DMS79 (cell line): ENCODE results near the gene WNK3.
A peak's percentile ranks its signal among the peaks of the same experiment; 100 is the strongest.

Experiments used
- DNase-seq: peaks from one replicate; lab custom pipeline; 2025; lab: John Stamatoyannopoulos, UW

Gene WNK3

DNA sequence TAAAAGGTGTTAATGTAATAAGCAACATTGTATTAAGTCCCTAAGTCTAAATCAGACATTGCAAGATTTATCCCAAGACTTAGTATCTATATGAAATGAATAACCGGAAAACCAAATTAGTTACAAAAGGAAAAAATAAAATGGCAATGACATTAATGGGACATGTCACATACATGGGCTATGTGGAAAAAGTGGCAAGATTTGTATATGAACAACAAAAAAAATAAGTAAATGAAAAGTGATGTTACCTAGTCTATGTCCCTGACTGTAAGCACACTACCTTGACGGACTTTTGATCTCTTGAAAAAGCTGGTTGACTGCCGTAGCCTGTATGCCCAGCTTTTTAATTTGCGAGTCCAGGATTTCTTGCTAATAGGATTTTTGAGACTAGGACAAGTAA, 119.3 kb downstream of the WNK3 start:
- no peak for DNase-seq

DNA sequence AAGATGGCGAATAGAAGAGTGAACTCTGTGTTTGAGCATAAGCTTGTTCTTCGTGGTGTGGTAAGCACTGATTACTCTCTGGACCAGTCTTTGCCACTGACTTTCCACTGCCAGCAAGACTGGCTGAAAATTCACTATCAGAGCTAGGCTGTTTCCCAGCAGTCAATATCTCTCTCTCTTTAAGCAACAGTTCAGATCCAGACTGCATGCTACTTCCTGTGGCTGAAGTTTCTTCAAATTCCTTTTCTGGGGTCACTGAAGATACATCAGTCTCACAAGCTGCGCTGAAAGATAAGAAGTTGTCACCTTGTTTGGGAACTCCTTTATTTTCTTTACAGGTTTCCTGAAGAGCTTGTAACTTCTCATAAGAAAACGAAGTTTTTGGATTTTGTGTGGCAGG, 120.8 kb downstream of the WNK3 start:
- DNase-seq, result no peak

DNA sequence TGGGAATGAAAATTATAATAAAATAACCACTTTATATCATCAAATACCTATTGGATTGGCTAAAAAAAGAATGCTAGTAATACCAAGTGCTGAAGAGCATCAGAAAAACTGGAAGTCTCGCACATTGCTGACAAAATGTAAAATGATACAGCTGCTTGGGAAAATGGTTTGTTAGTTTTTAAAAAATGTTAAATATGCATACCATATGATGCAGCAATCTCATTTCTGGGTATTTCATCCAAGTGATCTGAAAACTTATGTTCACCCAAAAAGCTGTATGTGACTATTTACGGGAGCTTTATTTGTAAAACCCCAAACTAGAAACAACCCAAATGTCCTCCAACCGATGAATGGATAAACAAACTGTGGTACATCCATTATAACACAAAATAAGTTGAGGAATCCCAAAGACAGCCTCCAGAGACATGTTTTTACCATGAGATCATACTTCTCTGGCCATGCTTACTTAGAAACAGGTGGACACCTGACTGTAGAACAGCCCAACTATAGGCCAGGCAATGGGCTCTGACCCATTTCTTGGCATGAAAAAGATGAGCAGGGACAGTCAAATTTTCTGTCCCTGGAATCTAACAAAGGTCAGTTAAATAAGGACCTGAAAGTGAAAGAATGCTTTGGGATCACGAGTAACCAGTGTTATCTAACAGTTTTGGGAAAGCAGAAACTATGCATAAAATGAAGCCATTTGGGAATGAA, 127.3 kb downstream of the WNK3 start:
- DNase-seq, result no peak

DNA sequence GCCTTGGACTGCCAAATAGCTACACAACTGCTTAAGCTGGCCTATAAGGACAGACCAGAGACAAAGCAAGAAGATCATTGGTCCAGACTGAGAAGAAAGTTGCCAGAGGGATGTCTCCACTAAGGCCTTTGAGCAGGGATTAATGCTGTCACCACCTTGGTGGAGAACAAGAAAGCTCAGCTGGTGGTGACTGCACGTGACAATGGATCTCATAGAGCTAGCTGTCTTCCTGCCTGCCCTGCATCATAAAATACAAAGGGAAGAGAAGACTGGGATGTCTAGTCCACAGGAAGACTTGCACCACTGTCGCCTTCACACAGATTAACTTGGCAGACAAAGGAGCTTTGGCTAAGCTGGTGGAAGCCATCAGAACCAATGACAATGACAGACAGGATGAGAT, 134.3 kb downstream of the WNK3 start:
- no peak for DNase-seq

DNA sequence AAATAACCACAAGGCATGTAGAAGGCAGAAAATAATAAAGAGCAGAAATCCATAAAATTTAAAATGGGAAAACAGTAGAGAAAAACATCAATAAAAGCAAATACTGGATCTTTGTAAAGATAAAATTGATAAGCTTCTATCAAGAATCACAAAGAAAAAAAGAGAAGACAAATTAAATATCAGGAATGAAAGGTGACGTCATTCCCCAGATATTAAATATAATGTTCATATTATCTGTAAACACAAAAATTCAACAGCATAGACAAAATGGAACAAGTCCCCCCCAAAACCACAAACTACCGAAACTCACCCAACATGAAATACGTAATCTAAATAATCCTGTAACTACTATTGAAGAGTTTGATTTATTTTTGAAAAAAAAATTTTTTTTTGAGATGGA, 144.2 kb downstream of the WNK3 start:
- no peak for DNase-seq

DNA sequence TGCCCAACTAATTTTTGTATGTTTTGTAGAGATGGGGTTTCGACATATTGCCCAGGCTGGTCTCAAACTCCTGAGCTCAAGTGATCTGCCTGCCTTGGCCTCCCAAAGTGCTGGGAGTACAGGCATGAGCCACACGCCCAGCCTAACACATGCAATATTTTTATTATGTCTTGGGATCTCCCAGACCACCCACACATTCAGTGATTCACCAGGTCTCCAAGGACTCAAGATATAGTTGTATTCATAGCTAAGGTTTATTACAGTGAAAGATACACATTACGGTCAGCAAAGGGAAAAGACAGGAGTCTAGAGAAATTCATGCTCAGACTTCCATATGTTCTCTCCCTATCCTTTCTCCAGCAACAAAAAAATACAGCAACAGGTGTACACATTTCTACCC, 149.3 kb downstream of the WNK3 start:
- no peak for DNase-seq

DNA sequence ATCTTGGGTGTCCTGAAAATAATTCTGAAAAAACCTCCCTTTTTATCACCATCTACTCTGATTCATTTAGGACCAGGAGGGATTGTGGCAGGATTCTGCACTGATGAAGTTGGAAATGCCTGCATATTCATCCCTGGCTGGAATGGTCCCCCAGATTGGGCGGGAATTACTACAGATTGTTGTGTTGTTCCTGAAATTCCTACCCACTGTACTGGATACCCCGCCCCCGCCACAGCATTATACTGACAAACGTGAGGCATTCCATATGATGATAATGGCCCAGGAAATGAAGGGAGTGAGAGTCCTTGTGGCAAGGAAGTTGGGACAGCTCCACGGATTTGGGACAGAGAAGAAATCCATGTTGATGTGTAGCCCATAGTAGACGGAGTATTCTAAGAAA, 159.6 kb downstream of the WNK3 start:
- no peak for DNase-seq

DNA sequence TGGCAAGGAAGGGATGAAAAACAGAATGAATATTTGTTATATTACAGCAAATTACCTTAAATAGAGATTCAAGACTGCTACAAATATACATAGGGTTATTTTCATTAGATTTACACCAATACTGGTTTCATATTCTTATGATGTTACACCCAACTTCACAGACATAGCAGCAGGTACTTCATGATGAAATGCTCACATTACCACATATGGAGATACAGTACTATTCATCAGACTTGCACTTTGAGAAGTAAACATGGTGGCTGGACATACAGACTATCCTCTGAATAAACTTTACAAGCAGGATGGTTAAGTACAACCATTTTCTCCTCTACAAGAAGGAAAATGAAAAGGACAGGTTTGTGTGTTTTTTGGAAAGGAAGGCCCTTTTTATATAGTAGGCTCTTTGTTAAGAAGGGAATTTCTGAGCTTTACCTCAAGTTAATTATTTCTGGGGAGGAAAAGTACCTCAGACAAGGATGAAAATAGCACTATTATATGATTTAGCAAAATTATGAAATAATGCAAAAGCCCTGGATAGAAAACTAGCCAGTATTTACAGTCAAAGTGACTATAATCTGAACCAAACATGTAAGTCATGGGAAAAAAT, 162.8 kb downstream of the WNK3 start:
- DNase-seq, result no peak

DNA sequence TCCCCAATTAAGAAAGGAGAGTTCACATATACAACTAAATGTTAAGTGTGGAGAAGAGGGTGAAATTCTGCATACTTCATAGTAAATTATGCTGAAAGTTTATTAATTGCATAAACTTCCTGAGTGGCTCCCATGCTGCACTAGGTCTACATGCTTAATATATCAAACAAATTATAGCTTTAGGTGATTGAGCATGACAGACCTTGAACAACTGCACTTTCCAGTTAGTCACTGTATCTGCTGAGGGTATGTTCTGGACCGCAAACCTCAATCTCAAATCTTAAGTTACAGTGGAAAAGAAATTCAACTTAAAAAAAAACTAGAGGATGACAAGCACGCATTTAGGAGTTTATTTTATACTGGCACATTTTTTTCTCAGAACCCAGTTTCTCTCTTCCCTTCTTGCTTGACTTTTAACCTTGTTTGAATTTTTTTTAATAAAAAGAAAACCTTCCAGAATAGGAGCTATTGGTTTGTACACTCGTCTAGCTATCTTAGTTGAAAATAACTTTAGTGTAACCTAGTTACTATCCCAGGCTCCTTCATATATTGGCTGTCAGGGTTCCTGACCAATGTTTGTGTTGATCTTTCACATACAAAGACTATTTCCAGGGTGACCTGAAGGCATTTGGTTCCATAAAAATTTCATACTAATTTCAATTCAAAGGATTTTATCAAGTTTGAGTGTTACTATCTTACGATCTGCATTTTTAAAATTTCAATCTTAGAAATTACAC, 164.6 kb downstream of the WNK3 start:
- no peak for DNase-seq

DNA sequence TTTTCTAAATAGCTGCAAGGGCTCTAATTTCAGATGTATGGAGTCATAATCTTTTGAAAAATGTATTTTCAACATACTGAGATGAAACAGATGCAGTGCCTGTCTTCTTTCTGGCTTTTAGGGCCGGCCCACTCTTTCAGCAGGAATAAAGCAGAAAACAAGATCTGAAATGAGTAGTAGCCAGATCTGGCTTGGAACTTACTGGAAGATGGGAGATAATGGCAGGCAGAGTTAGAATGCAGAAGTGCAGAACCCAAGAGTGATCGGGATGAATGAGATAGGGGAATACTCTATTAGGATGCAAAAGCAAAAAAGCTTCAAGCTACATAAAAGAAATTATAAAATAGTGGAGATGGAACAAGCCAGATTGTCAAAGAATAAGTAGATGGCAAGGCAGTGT, 173.4 kb downstream of the WNK3 start:
- DNase-seq, result no peak

DNA sequence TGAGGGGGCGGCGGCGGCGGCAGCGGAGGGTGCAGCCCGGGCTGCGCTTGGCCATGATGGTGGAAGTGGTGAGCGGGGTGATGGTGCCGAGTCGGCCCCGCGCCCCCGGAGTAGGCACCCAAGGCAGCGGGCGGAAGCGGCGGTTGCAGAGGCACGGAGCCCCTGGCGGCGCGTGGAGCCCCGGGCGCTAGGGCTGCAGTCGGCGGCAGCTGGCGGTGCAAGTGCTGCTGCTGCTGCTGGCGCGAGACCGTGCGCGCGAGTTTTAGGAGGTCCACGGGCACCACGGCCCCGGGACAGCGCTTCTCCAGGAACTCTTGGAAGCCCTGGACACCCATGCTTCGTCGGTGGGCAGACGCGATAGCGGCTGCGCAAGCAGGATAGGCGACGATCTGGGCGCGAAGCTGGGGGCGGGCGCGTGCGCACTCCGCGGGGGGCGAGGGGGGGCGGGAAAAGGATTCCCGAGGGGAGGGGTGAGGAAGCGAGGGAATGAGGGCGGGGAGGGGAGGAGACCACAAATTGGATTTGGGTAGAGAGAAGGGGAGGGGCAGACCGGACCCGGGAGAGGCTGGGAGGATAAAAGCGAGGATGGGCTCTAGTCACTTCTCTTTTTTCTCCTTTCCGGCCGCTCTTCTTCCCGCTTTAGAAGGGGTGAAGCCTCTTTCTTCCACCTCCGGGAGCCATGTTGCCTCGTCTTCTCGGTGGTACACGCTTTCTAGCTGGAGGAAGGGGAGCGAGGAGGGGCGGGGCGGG, 174.8 kb downstream of the WNK3 start, which contains the start of gene FAM120C:
Gene FAM120C, minus strand, starts transcription at position 391 of the 750 bp plus-strand sequence. Its CDS starts 56 bp downstream, at position 335.
- peak; percentile 87 for DNase-seq

DNA sequence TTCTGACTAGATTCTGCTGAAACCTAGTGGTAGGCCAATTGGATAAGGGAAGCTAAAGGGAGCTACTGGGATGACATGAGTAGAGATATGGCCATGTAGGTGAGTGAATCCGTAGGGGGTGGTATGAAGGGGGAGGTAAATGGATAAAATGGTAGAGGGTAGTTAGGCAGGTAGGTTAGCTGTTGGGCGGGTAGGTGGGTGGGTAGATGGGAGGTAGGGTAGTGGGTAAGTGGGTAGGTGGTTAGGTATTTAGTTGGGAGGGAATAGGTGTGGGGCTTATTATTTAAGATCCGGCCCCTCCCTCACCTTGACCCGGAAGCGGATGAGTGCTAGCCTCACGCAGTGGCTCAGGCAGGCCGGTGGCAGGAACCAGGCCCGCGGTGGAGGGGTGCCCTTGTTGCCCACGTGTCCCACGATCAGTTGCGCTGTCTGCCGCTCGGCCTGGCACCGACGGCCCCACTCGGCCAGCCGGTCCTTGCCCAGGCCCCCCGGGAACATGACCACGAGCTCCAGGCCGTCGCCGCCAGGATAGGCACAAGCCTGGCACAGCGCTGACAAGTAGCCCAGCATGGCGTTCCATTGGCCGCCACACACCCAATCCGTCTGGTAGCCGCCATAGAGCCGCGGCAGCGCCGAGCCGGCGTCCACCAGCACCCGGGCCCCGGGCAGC, 175.5 kb downstream of the WNK3 start:
- DNase-seq, result peak; percentile 1

DNA sequence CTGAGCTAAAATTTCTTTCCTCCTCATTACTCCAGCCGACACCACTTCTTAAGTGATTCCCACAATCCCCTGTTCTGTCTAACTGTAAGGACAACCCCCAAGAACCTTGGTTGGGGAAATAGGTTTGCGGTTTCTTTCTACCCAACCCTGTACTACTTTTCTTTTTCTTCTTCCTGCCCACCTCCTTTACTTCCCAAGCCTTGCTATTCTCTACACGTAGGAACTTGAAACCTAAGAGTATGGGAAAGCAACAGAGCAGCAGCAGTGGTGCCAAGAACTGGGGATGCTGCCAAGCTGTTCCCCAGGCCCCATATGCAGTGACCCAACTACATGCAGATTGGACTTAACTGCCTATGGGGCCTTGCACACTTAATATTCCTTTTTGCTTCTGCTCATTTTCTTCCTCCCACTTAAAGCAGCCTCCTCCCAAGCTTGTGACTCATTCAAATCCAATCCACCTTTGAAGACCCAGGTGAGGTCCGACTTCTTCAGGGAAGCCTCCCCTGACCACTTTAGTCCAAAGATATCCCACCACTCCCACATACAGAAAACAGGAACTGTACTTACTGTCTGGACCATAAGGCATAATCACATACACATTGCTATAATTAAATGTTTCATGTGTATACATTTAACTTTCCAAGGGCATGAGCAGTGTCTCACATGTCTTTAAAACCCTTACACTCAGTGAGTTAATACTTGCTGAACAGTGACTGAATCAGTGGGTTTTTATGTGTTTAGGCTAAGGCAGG, 176.5 kb downstream of the WNK3 start:
- no peak for DNase-seq

DNA sequence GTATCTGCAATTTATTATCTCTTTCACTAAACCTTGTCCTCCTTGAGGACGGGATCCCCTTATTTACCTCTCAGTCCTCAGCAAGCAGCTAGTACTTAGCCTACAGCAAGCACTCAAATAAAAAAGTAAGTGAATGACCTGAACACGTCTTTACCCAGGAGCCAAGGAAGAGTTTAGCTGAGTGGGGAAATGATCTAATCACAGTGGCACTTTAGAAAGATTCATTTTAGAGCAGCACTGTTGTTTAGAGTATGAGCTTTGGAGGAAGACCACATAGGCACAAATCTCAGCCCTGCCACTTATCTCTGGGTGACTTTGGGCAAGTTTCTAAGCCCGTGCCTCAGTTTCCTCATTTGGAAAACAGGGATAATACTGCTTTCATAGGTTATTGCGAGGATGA, 177.4 kb downstream of the WNK3 start:
- no peak for DNase-seq

DNA sequence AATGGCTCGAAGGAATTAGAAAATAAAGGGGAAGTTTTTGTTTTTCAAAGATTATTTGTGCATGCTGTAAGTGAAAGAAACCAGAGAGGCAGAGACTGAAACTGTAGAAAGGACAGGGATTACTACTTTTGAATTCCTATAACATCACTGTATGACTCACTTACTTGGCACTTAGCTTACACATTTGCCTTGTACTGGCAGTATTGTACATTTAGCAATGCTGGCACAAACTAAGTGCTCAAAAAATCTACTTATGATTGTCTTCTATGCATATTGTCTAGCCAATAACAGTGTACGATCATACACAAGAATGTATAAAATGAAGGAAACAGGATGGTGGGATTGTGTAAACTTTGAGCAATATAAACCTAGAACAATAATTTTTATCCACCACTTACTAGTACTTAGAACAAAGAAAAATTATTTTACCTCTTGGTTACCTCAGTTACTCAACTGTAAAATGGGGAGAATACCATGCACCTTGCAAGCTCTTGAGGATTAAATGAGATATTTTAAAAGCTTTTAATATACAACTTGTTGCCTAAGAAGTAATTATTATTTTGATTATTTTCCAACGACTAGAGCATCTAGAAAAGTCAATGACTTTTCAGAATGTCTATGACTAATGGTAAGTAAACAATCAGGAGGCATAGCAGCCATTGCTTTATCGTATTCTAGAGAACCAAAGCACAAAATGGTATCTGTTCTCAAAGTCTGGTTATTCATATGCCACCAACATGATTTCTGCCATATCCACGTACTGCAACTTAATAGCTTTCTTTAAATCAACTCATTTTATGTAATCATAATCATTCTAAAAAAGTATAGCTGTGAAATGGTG, 179.5 kb downstream of the WNK3 start:
- no peak for DNase-seq

DNA sequence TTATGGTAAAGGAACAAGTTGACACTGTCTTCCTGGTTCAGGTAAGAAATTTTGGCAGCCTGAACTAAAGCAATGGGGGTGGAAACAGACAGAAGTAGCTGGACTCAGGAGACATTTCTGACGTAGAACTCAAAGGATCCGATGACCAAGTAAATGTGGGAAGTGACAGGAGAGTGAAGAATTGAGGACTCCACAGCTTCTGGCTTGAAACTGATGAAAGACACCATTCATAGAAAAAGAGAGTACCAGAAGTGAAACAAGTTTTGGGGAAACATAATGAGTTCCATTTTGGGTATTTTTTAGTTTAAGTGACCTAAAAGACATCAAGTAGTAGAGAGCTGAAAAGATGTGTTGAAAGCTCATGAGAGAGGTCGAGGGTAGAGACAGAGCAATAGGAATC, 180.5 kb downstream of the WNK3 start:
- DNase-seq, result no peak

DNA sequence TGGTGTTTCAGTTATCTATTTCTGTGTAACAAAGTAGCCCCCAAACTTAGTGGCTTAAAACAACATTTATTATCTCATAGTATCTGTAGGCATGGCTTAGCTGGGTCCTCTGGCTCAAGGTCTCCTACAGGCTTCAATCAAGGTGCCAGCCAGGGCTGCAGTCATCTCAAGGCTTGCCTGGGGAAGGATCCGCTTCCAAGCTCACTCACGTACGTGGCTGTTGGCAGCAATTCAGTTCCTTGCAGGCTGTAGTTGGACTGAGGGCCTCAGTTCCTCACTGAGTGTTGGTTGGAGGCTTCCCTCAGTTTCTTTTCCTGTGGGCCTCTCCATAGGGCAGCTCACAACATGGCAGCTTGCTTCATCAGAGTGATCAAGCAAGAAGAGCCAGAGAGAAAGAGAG, 184.1 kb downstream of the WNK3 start:
- no peak for DNase-seq

DNA sequence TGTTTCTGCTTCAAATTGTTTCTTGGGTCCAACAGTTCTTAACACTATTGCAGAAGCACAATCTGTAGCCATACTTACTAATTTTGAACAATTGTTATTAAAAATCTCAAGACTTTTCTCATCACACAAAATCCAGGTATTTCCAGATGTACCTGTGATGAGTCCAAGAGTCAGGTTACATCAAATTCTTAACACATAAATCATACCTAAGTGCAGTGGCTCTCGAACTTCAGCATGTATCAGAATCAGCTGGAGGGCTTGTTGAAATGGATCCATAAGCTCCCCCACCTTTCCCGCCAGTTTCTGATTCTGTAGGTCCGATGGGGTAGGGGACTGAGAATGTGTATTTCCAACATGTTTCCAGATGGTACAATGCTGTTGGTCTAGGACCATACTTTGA, 185.4 kb downstream of the WNK3 start:
- no peak for DNase-seq

DNA sequence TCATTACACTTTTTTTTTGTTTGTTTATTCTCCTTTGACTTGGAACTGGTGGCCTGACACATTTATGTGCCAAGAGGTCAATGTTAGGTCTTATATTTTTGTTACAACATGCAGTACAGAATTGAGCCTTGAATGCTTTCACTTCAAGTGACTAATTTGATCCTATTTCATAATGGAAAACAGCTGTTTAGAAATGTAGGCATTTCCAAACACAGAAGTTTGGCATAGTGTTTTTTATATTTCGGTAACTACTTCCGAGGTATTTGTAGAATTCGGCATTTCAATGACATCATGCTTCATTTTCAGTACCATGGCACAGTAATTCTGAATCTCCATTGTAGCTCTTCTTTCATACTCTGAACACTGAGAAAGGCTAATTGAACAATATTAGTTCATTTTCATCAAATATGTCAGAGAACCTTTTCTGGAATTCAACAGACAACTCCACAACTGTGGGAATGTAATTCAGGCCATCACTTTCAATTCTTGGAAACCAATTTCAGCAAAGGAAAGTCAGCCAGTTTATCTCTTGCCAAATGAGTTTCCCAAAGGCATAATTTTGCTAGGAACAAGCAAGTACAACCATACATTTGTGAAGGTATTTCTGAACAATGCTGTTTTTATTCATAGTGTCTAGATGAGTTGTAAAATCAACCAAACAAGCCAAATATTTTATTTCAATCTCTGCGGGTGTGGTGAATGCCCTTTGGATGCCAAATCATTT, 186.2 kb downstream of the WNK3 start:
- DNase-seq, result no peak

DNA sequence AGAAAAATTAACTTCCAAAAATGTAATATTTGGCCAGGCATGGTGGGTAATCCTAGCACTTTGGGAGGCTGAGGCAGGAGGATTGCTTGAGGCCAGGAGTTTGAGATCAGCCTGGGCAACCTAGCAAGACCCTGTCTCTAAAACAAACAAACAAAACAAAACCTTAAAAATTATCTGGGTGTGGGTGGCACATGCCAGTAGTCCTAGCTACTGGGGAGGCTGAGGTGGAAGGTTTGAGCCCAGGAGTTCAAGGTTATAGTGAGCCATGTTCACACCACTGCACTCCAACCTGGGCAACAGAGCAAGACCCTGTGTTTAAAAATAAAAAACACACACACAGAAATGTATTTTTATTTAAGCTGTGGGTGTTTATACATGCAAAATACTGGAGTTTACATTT, 186.8 kb downstream of the WNK3 start:
- DNase-seq, result no peak
